LNCaP clone FGC (cell line): ENCODE results near the gene UST.

Experiments used
- DNase-seq: peaks from one replicate; pipeline ENCODE4 v3.0.0-alpha.2; 2011; ENCODE audit warnings: low read depth
- H3K4me3 ChIP-seq: 2 replicates; pipeline ENCODE4 v1.5.1; 2011; ENCODE audit warnings: mild to moderate bottlenecking, low read depth, low read length, control low read depth
- TF ChIP-seq, protein P1 (sequence below): IDR thresholded peaks from 2 replicates; pipeline ENCODE4 v1.5.1; 2012; ENCODE audit warnings: mild to moderate bottlenecking; ENCODE audit not compliant: control insufficient read depth, insufficient read depth; ENCODE audit errors: extremely low read depth

Gene UST

DNA sequence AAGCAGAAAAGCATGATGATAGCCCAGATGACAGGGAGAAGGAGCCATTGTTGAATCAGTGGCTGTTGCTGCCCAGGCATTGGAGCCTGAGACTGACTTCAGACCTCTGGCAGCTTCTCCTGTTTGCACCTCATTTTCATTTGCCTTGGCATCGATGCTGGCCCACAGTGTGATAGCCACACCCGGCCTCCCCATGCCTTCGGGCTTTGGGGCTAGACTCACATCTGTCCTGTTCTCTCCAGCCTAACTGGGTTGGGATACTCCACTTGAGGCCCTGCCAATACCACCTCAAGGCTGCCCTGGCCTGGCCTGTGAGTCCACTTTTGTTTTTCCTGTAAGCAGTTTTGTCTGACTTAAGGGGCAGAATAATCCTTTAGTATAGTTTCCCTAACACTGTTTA, 140.4 kb downstream of the UST start:
- TF ChIP-seq, protein P1, sequence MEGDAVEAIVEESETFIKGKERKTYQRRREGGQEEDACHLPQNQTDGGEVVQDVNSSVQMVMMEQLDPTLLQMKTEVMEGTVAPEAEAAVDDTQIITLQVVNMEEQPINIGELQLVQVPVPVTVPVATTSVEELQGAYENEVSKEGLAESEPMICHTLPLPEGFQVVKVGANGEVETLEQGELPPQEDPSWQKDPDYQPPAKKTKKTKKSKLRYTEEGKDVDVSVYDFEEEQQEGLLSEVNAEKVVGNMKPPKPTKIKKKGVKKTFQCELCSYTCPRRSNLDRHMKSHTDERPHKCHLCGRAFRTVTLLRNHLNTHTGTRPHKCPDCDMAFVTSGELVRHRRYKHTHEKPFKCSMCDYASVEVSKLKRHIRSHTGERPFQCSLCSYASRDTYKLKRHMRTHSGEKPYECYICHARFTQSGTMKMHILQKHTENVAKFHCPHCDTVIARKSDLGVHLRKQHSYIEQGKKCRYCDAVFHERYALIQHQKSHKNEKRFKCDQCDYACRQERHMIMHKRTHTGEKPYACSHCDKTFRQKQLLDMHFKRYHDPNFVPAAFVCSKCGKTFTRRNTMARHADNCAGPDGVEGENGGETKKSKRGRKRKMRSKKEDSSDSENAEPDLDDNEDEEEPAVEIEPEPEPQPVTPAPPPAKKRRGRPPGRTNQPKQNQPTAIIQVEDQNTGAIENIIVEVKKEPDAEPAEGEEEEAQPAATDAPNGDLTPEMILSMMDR, result no peak
- no peak overlapping the region for H3K4me3 ChIP-seq
- peak; percentile 47 for DNase-seq

- no peak overlapping the region for H3K4me3 ChIP-seq
- DNase-seq, result no peak
Observed at GRCh38 chr6:148888856-148889255, 142.0 kb downstream of the UST start.

GRCh38 chr6:148890096-148890495, 143.3 kb downstream of the UST start:
- H3K4me3 ChIP-seq, result no peak overlapping the region
- no peak for DNase-seq
- TF ChIP-seq, protein P1, result no peak

More at GRCh38 chr6:148888856-148889255, 142.0 kb downstream of the UST start:
- TF ChIP-seq, protein P1, result no peak

GRCh38 chr6:148890652-148891404, 144.0 kb downstream of the UST start:
- TF ChIP-seq, protein P1, result no peak
- no peak overlapping the region for H3K4me3 ChIP-seq
- no peak for DNase-seq

DNA sequence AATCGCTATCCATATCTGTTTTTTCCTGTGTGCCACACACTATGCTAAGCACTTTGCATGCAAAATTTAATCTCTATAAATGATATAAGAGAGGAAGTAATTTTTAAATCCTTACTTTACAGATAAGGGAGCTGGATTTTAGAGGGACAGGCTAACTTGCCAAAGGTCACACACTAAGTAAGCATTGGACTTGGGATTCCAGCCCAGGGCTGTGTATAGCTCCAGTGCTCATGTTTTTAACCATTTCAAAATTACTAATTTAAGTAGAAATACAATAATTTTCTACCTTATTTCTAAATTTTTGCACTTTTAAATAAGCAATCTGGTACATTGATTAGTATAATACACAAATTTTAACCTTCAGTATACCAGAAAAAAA, 144.6 kb downstream of the UST start:
- TF ChIP-seq, protein P1, result no peak

GRCh38 chr6:148892247-148892646, 145.4 kb downstream of the UST start:
- DNase-seq, result no peak
- TF ChIP-seq, protein P1, result no peak
- no peak overlapping the region for H3K4me3 ChIP-seq

More for the DNA sequence above, 144.6 kb downstream of the UST start:
- no peak overlapping the region for H3K4me3 ChIP-seq
- no peak for DNase-seq

DNA sequence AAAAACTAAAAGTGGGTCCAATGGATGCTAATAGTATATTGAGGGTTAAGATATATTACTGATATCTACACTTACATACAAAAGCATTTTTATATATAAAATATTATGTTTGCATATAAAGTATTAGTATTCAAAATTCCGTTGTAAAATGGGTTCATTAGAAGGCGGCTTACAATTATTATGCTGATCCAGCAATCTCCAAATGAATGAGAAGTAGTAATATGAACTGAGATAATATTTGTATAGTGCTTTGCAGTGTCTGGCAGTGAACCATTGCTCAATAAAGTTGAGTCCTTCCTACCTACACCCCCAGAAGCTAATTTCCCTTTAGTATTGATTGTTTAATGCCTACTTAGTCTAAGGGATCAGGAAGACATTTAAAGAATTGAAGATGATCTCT, 146.2 kb downstream of the UST start:
- DNase-seq, result no peak
- no peak overlapping the region for H3K4me3 ChIP-seq
- TF ChIP-seq, protein P1, result no peak
